NT2/D1 (cell line): ENCODE data around the gene RAP1A.

Source experiments
- SUZ12 ChIP-seq: IDR thresholded peaks from 2 replicates; pipeline ENCODE4 v1.6.1; 2011; ENCODE audit not compliant: insufficient read length, insufficient read depth; ENCODE audit errors: extremely low read depth
- ZNF274 ChIP-seq: IDR thresholded peaks from 2 replicates; pipeline ENCODE4 v1.6.1; 2011; ENCODE audit warnings: mild to moderate bottlenecking, low read depth, low read length

GRCh38 chr1:111716333-111716732, 96.7 kb downstream of the RAP1A start:
- TF ChIP-seq SUZ12: no peak
- no peak for TF ChIP-seq ZNF274
